Endothelial cell of umbilical vein (primary cell): ENCODE data around the gene ELK3.

Source experiments
- CTCF ChIP-seq, 2 donors: IDR thresholded peaks; 1 replicate in 1 of 2; 2 replicates in 1 of 2; pipeline ENCODE4 v1.5.1; 2011; ENCODE audit warnings: low read length in 2 of 2, mild to moderate bottlenecking in 2 of 2, moderate library complexity in 2 of 2, control low read depth in 1 of 2, inconsistent platforms in 1 of 2, low read depth in 1 of 2; ENCODE audit not compliant: insufficient read depth in 1 of 2; ENCODE audit errors: extremely low read depth in 1 of 2
- MAX ChIP-seq: IDR thresholded peaks from 2 replicates; pipeline ENCODE4 v1.6.1; 2011; ENCODE audit not compliant: insufficient read depth, insufficient read length
- POLR2A ChIP-seq: IDR thresholded peaks from 2 replicates; pipeline ENCODE4 v1.6.1; 2012; ENCODE audit warnings: low read depth, mild to moderate bottlenecking, control low read depth, low read length

GRCh38 chr12:96300064-96300463 lies 105.9 kb downstream of the ELK3 start:
- no peak for TF ChIP-seq CTCF (IDR thresholded peaks at IDR 0.05; ENCODE audit: extremely low read depth in 1 of 2, insufficient read depth in 1 of 2, low read depth in 1 of 2, low read length in 2 of 2)
- no peak for TF ChIP-seq POLR2A
- no peak for TF ChIP-seq MAX
